ENCODE data around the gene PPP1R10.

DNA sequence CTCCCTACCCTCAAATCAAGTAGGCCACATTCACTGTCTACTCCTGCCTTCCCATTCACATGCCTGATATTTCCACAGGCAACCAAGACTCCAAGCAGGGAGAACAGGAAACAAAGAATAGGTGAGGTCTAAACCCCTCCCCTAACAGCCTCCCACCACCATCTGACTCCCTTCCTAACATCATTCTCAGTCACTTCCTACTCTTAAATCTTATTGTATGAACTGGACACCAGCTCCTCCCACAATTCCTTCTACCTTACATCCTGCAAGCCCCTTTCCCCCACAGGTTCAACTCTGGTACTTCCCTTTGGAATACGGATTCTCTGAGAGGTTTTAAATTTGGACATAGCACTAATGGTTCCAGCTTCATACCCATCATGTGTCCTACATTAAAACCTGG, 28.9 kb upstream of the PPP1R10 start:
- TF ChIP-seq CTCF (IDR thresholded peaks at IDR 0.05; ENCODE audit: insufficient read depth, low read depth, low read length) (no peak), EZH2 (IDR thresholded peaks at IDR 0.05; ENCODE audit: insufficient read depth, low read length) (no peak)

Measured in astrocyte (in vitro differentiated cells and primary cell).